ENCODE measurements around the gene TTC28.

The TTC28 gene

GRCh38 chr22:28019881-28020861, 659.5 kb downstream of the TTC28 start:
- Histone ChIP-seq H3K4me2 (ENCODE audit: low read depth, low read length, poor library complexity, severe bottlenecking) (no peak overlapping the region), H3K27me3 (ENCODE audit: low read length) (no peaks in the 10 kb centered on the region), H2AFZ (ENCODE audit: low read depth, low read length, severe bottlenecking) (no peak overlapping the region), H3K9me3 (ENCODE audit: insufficient read depth, low read length) (no peaks in the 10 kb centered on the region), H3K9me2 (replicated peaks; ENCODE audit: insufficient read depth, low read length) (no peaks in the 10 kb centered on the region), H4K20me1 (ENCODE audit: low read depth, low read length) (no peaks in the 10 kb centered on the region), H3K79me2 (ENCODE audit: insufficient read depth, low read length) (no peaks in the 10 kb centered on the region), H3K27ac (ENCODE audit: low read depth, low read length) (no peak overlapping the region), H3K9ac (ENCODE audit: low read length) (no peak overlapping the region), H3F3A (ENCODE audit: insufficient read depth) (no peaks in the 10 kb centered on the region), H3K36me3 (ENCODE audit: low read length) (no peaks in the 10 kb centered on the region), H3K4me3 (ENCODE audit: insufficient read depth, low read length, poor library complexity, severe bottlenecking) (no peak overlapping the region)
- TF ChIP-seq CTCF (IDR thresholded peaks at IDR 0.05; ENCODE audit: insufficient read depth, low read length, poor library complexity, severe bottlenecking): peak; percentile 87
- TF ChIP-seq EZH2phosphoT487 (conservative IDR thresholded peaks at IDR 0.05; ENCODE audit: low read length): no peak

GRCh38 chr22:28019360-28019759, 660.3 kb downstream of the TTC28 start:
- Histone ChIP-seq H3K27ac (ENCODE audit: low read depth, low read length) (no peak overlapping the region), H2AFZ (ENCODE audit: low read depth, low read length, severe bottlenecking) (no peak overlapping the region), H3K4me2 (ENCODE audit: low read depth, low read length, poor library complexity, severe bottlenecking) (no peak overlapping the region), H3K79me2 (ENCODE audit: insufficient read depth, low read length) (no peaks in the 10 kb centered on the region), H4K20me1 (ENCODE audit: low read depth, low read length) (no peaks in the 10 kb centered on the region), H3K9me2 (replicated peaks; ENCODE audit: insufficient read depth, low read length) (no peaks in the 10 kb centered on the region), H3K27me3 (ENCODE audit: low read length) (no peaks in the 10 kb centered on the region), H3K9ac (ENCODE audit: low read length) (no peak overlapping the region), H3K9me3 (ENCODE audit: insufficient read depth, low read length) (no peaks in the 10 kb centered on the region), H3F3A (ENCODE audit: insufficient read depth) (no peaks in the 10 kb centered on the region), H3K4me3 (ENCODE audit: insufficient read depth, low read length, poor library complexity, severe bottlenecking) (no peak overlapping the region), H3K36me3 (ENCODE audit: low read length) (no peaks in the 10 kb centered on the region)
- no peak for TF ChIP-seq CTCF (IDR thresholded peaks at IDR 0.05; ENCODE audit: insufficient read depth, low read length, poor library complexity, severe bottlenecking)
- TF ChIP-seq EZH2phosphoT487 (conservative IDR thresholded peaks at IDR 0.05; ENCODE audit: low read length): no peak

GRCh38 chr22:28018461-28018927, 661.1 kb downstream of the TTC28 start:
- H3K27me3 ChIP-seq (ENCODE audit: low read length): no peaks in the 10 kb centered on the region
- H3K9ac ChIP-seq (ENCODE audit: low read length): no peak overlapping the region
- no peaks in the 10 kb centered on the region for H3K79me2 ChIP-seq (ENCODE audit: insufficient read depth, low read length)
- no peaks in the 10 kb centered on the region for H3K36me3 ChIP-seq (ENCODE audit: low read length)
- H3K9me2 ChIP-seq (replicated peaks; ENCODE audit: insufficient read depth, low read length): no peaks in the 10 kb centered on the region
- H3K27ac ChIP-seq (ENCODE audit: low read depth, low read length): no peak overlapping the region
- no peak overlapping the region for H3K4me2 ChIP-seq (ENCODE audit: low read depth, low read length, poor library complexity, severe bottlenecking)
- no peaks in the 10 kb centered on the region for H3K9me3 ChIP-seq (ENCODE audit: insufficient read depth, low read length)
- H4K20me1 ChIP-seq (ENCODE audit: low read depth, low read length): no peaks in the 10 kb centered on the region
- no peaks in the 10 kb centered on the region for H3F3A ChIP-seq (ENCODE audit: insufficient read depth)
- H3K4me3 ChIP-seq (ENCODE audit: insufficient read depth, low read length, poor library complexity, severe bottlenecking): no peak overlapping the region
- TF ChIP-seq EZH2phosphoT487 (conservative IDR thresholded peaks at IDR 0.05; ENCODE audit: low read length) (no peak), CTCF (IDR thresholded peaks at IDR 0.05; ENCODE audit: insufficient read depth, low read length, poor library complexity, severe bottlenecking) (no peak)
- no peak overlapping the region for H2AFZ ChIP-seq (ENCODE audit: low read depth, low read length, severe bottlenecking)

All from SU-DHL-6 (cell line).